Measurements from ENCODE around the gene CRMP1.

GRCh38 chr4:5930456-5930855 is 37.6 kb upstream of the CRMP1 start:
- TF ChIP-seq, protein P1, sequence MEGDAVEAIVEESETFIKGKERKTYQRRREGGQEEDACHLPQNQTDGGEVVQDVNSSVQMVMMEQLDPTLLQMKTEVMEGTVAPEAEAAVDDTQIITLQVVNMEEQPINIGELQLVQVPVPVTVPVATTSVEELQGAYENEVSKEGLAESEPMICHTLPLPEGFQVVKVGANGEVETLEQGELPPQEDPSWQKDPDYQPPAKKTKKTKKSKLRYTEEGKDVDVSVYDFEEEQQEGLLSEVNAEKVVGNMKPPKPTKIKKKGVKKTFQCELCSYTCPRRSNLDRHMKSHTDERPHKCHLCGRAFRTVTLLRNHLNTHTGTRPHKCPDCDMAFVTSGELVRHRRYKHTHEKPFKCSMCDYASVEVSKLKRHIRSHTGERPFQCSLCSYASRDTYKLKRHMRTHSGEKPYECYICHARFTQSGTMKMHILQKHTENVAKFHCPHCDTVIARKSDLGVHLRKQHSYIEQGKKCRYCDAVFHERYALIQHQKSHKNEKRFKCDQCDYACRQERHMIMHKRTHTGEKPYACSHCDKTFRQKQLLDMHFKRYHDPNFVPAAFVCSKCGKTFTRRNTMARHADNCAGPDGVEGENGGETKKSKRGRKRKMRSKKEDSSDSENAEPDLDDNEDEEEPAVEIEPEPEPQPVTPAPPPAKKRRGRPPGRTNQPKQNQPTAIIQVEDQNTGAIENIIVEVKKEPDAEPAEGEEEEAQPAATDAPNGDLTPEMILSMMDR (IDR thresholded peaks at IDR 0.05): no peak
- TF ChIP-seq POLR2A (IDR thresholded peaks at IDR 0.05): no peak
